ENCODE data around the gene SAMD11.
"Not testable (repeated sequence)": the region's sequence is repeated elsewhere in the genome, so short reads cannot be mapped to it uniquely, and the experiment has no call there.

SAMD11 gene

GRCh38 chr1:934991-935750 is 11.4 kb downstream of the SAMD11 start:
- FAIRE-seq = no peak

GRCh38 chr1:935751-936231 is 12.1 kb downstream of the SAMD11 start:
- FAIRE-seq = no peak

GRCh38 chr1:936348-937264 is 12.9 kb downstream of the SAMD11 start:
- FAIRE-seq = no peak

- no peak for FAIRE-seq
These were observed 13.8 kb downstream of the SAMD11 start for GRCh38 chr1:937521-937920.

GRCh38 chr1:938088-938683 is 14.5 kb downstream of the SAMD11 start:
- FAIRE-seq = no peak

- FAIRE-seq = no peak
These were observed 15.2 kb downstream of the SAMD11 start for GRCh38 chr1:938711-939489.

- no peak for FAIRE-seq
These were observed 15.9 kb downstream of the SAMD11 start for GRCh38 chr1:939511-940106.

GRCh38 chr1:940107-941014 is 16.6 kb downstream of the SAMD11 start:
- FAIRE-seq = no peak

- FAIRE-seq = no peak
These were observed 17.4 kb downstream of the SAMD11 start for GRCh38 chr1:941015-941587.

GRCh38 chr1:941588-942383 is 18.1 kb downstream of the SAMD11 start:
- FAIRE-seq = no peak

- no peak for FAIRE-seq
These were observed 18.7 kb downstream of the SAMD11 start for GRCh38 chr1:942411-942821.

GRCh38 chr1:942864-943533 is 19.3 kb downstream of the SAMD11 start:
- no peak for FAIRE-seq

- FAIRE-seq = no peak
These were observed 20.0 kb downstream of the SAMD11 start for GRCh38 chr1:943545-944340.

GRCh38 chr1:944341-945325 is 20.9 kb downstream of the SAMD11 start:
- no peak for FAIRE-seq

- no peak for FAIRE-seq
These were observed 22.2 kb downstream of the SAMD11 start for GRCh38 chr1:945688-946556.

- not testable (repeated sequence) for FAIRE-seq
These were observed 23.1 kb downstream of the SAMD11 start for GRCh38 chr1:946811-947210.
